T-helper 2 cell treated with Interferon-gamma antibody and Interleukin-4, amounts not matched to agents 5 μg/mL and 100 μg/mL, for 36 hours (primary cell): ENCODE measurements around the gene ZNF823.

Experiments
- DNase-seq: peaks from one replicate; pipeline ENCODE4 v3.0.0; 2021; ENCODE audit warnings: low spot score
- H3K27ac Mint-ChIP-seq: one replicate; pipeline ENCODE4 v1.8.0; 2021; ENCODE audit warnings: mild to moderate bottlenecking, mixed read lengths
- H3K27me3 Mint-ChIP-seq: one replicate; pipeline ENCODE4 v1.8.0; 2021; ENCODE audit warnings: low read depth, mixed read lengths
- H3K36me3 Mint-ChIP-seq: one replicate; pipeline ENCODE4 v1.8.0; 2021; ENCODE audit warnings: low read depth, mixed read lengths
- H3K4me1 Mint-ChIP-seq: one replicate; pipeline ENCODE4 v1.8.0; 2021; ENCODE audit warnings: low read depth, mixed read lengths
- H3K4me3 Mint-ChIP-seq: one replicate; pipeline ENCODE4 v1.8.0; 2022; ENCODE audit warnings: mild to moderate bottlenecking, moderate library complexity, mixed read lengths
- H3K9me3 Mint-ChIP-seq: one replicate; pipeline ENCODE4 v1.8.0; 2021; ENCODE audit warnings: mixed read lengths

ZNF823 gene

DNA sequence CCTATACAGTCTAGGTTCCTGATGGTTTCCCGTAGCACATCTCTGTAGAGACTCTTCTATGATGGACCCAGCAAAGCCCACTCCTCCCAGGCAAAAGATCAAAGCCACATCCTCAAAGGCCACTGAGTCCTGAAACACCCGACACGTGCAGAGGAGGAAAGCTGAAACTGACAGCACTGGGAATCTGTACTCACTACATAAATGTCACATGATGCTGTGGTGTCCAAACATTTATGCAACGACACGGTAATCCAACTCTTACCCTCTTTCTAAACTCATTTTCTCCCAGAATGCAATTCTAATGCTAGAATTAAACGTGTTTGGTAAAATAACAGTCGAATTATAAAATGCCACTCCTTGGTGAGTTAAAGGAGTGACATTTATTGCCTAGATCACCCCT lies 21.1 kb upstream of the ZNF823 start:
- Mint-ChIP-seq H3K4me1 (no peaks in the 10 kb centered on the region), H3K27me3 (peaks cover 2% of the 10 kb centered on the region), H3K9me3 (peaks cover 54% of the 10 kb centered on the region), H3K27ac (no peak overlapping the region), H3K36me3 (no peaks in the 10 kb centered on the region), H3K4me3 (no peak overlapping the region)
- DNase-seq = no peak

DNA sequence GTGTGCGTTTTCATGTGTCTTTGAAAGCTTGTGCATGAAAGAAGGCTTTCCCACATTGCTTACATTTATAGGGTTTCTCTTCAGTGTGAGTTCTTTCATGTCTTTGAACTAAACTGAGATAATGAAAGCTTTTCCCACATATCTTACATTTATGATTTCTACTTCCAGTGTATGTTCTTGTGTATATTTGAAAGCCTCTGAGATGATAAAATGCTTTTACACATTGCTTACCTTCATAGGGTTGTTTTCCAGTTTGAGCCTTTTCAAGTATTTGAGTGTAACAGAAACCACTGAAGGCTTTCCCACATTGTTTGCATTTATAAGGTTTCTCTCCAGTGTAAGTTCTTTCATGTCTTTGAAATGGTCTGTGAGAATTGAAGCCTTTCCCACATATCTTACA lies 18.2 kb upstream of the ZNF823 start:
- Mint-ChIP-seq H3K27ac (no peak overlapping the region), H3K36me3 (no peaks in the 10 kb centered on the region), H3K4me1 (no peaks in the 10 kb centered on the region), H3K9me3 (peaks cover 57% of the 10 kb centered on the region), H3K27me3 (no peaks in the 10 kb centered on the region), H3K4me3 (no peak overlapping the region)
- no peak for DNase-seq

DNA sequence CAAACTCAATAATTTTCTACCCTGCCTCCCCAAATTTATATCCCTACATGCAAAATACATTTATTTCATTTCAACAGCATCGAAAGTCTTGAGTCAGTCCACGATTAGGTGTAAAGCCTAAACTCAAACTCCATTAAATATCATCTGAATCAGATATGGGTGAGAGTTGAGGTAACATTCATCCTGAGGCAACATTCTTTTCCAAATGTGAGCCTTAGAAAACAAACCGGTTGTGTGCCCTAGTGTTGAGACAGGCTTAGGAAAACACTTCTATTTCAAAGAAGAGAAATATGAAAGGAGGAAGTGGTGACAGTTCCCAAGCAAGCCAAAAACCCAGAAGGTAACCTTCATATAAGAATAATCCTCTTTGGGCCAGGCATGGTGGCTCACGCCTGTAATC lies 15.9 kb upstream of the ZNF823 start:
- no peak overlapping the region for H3K4me3 Mint-ChIP-seq
- H3K36me3 Mint-ChIP-seq = no peaks in the 10 kb centered on the region
- H3K4me1 Mint-ChIP-seq = no peaks in the 10 kb centered on the region
- DNase-seq = no peak
- peaks cover 73% of the 10 kb centered on the region for H3K9me3 Mint-ChIP-seq
- no peaks in the 10 kb centered on the region for H3K27me3 Mint-ChIP-seq
- no peak overlapping the region for H3K27ac Mint-ChIP-seq

DNA sequence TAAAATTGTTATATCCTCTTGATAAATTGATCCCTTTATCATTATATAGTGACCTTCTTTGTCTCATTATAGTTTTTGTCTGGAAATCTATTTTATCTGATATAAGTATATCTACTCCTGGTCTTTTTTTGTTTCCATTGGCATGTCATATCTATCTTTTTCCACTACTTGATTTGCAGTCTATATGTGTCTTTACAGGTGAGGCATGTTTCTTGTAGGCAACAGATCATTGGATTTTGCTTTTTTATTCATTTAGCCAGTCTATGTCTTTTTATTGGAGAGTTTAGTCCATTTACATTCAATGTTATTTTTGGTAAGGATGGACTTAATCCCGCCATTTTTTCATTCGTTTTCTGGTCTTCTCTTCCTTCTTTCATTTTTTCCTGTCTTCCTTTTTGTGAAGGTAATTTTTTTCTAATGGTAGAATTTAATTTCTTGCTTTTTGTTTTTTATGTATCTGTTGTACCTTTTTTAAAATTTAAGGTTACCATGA lies 13.5 kb upstream of the ZNF823 start:
- no peaks in the 10 kb centered on the region for H3K4me1 Mint-ChIP-seq

GRCh38 chr19:11749751-11750150 lies 11.0 kb upstream of the ZNF823 start:
- H3K4me3 Mint-ChIP-seq = no peak overlapping the region
- H3K27ac Mint-ChIP-seq = no peak overlapping the region
- H3K9me3 Mint-ChIP-seq = peaks cover 77% of the 10 kb centered on the region
- H3K36me3 Mint-ChIP-seq = peaks cover 2% of the 10 kb centered on the region
- no peaks in the 10 kb centered on the region for H3K27me3 Mint-ChIP-seq
- H3K4me1 Mint-ChIP-seq = no peaks in the 10 kb centered on the region
- DNase-seq = no peak

More for the DNA sequence above, 13.5 kb upstream of the ZNF823 start:
- Mint-ChIP-seq H3K4me3 (no peak overlapping the region), H3K27ac (no peak overlapping the region), H3K9me3 (peaks cover 83% of the 10 kb centered on the region), H3K36me3 (peaks cover 2% of the 10 kb centered on the region), H3K27me3 (no peaks in the 10 kb centered on the region)
- DNase-seq = no peak

GRCh38 chr19:11747277-11747676 lies 8.5 kb upstream of the ZNF823 start:
- no peak for DNase-seq
- Mint-ChIP-seq H3K27me3 (no peaks in the 10 kb centered on the region), H3K9me3 (peaks cover 73% of the 10 kb centered on the region), H3K4me3 (no peak overlapping the region), H3K27ac (no peak overlapping the region), H3K36me3 (peaks cover 2% of the 10 kb centered on the region), H3K4me1 (no peaks in the 10 kb centered on the region)

GRCh38 chr19:11745869-11746268 lies 7.1 kb upstream of the ZNF823 start:
- Mint-ChIP-seq H3K36me3 (peaks cover 2% of the 10 kb centered on the region), H3K9me3 (peaks cover 60% of the 10 kb centered on the region), H3K4me3 (no peak overlapping the region), H3K4me1 (no peaks in the 10 kb centered on the region), H3K27me3 (no peaks in the 10 kb centered on the region), H3K27ac (no peak overlapping the region)
- no peak for DNase-seq

GRCh38 chr19:11737964-11738745 lies 591 bp downstream of the ZNF823 start:
- peaks cover 4% of the 10 kb centered on the region for H3K27me3 Mint-ChIP-seq

GRCh38 chr19:11736696-11737095 lies 2.0 kb downstream of the ZNF823 start:
- peaks cover 4% of the 10 kb centered on the region for H3K27me3 Mint-ChIP-seq
- peaks cover 14% of the 10 kb centered on the region for H3K9me3 Mint-ChIP-seq
- peak; percentile 5 for DNase-seq
- peaks cover 21% of the 10 kb centered on the region for H3K36me3 Mint-ChIP-seq
- peaks cover 11% of the 10 kb centered on the region for H3K4me1 Mint-ChIP-seq
- no peak overlapping the region for H3K27ac Mint-ChIP-seq
- peak overlapping the region; percentile 100 for H3K4me3 Mint-ChIP-seq

More at GRCh38 chr19:11737964-11738745, 591 bp downstream of the ZNF823 start:
- peak; percentile 41 for DNase-seq
- peak overlapping the region; percentile 100 for H3K4me3 Mint-ChIP-seq
- peaks cover 17% of the 10 kb centered on the region for H3K9me3 Mint-ChIP-seq
- peak overlapping the region; percentile 86 for H3K27ac Mint-ChIP-seq
- H3K4me1 Mint-ChIP-seq = peaks cover 11% of the 10 kb centered on the region
- H3K36me3 Mint-ChIP-seq = peaks cover 18% of the 10 kb centered on the region

DNA sequence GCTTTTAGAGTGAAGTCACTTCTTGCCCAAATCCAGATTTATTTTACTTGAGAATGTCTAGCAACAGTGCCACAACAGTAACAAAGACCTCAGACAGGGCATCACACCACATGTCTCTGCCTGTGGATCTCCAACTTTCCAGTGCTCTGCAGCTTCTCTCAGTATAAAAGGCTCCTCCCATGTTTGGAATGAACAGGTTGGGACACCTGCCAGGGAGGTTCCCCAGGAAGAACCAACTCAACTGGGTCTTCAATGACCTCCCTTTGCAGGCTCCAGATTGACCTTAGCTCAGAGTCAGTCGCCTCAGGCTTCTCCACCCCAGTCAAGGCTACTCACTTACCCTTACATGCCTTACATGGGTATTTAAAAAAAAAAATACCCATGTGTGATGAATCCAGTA lies 3.4 kb downstream of the ZNF823 start:
- Mint-ChIP-seq H3K4me3 (no peak overlapping the region), H3K27ac (no peak overlapping the region), H3K9me3 (peaks cover 19% of the 10 kb centered on the region), H3K27me3 (peaks cover 1% of the 10 kb centered on the region), H3K4me1 (peaks cover 11% of the 10 kb centered on the region), H3K36me3 (peaks cover 28% of the 10 kb centered on the region)
- DNase-seq = no peak

DNA sequence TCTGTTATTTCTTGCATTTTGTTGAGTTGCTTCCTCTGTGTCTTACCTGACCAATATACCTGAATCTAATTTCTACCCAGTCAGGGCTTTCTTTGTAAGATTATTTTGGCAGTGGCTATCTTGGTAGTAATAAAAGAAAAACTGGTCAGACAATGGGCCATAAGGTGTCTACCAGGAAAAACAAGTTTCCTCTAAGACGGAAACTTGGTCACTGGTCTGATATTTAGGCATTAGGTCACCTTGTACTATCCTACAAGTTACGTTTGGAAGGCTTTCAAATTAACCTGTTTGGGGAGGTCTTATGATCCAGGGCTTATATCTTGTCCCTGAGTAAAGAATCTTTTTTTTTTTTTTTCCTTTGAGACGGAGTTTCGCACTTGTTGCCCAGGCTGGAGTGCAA lies 9.2 kb downstream of the ZNF823 start:
- peaks cover 54% of the 10 kb centered on the region for H3K9me3 Mint-ChIP-seq
- no peak for DNase-seq
- no peaks in the 10 kb centered on the region for H3K27me3 Mint-ChIP-seq
- no peak overlapping the region for H3K4me3 Mint-ChIP-seq
- H3K4me1 Mint-ChIP-seq = no peaks in the 10 kb centered on the region
- no peak overlapping the region for H3K27ac Mint-ChIP-seq
- peaks cover 55% of the 10 kb centered on the region for H3K36me3 Mint-ChIP-seq

GRCh38 chr19:11722414-11722813 lies 16.3 kb downstream of the ZNF823 start:
- H3K4me3 Mint-ChIP-seq = no peak overlapping the region
- H3K36me3 Mint-ChIP-seq = peaks cover 66% of the 10 kb centered on the region
- H3K27ac Mint-ChIP-seq = no peak overlapping the region
- DNase-seq = no peak
- H3K9me3 Mint-ChIP-seq = peaks cover 70% of the 10 kb centered on the region
- H3K4me1 Mint-ChIP-seq = no peaks in the 10 kb centered on the region
- no peaks in the 10 kb centered on the region for H3K27me3 Mint-ChIP-seq

DNA sequence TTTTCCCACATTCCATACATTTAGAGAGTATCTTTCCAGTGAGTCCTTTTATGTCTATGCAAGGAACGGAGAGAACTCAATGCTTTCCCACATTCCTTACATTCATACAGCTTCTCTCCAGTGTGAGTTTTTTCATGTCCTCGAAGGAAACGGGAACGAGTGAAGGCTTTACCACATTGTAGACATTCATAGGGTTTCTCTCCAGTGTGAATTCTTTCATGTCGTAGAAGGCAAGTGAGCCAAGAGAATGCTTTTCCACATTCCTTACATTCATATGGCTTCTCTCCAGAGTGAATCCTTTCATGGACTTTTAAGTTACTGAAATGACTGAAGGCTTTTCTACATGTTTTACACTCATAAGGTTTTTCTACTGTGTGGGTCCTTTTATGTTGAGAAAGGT lies 17.1 kb downstream of the ZNF823 start:
- no peaks in the 10 kb centered on the region for H3K27me3 Mint-ChIP-seq
- DNase-seq = no peak
- H3K4me1 Mint-ChIP-seq = no peaks in the 10 kb centered on the region
- peaks cover 64% of the 10 kb centered on the region for H3K36me3 Mint-ChIP-seq
- H3K9me3 Mint-ChIP-seq = peaks cover 70% of the 10 kb centered on the region
- H3K4me3 Mint-ChIP-seq = no peak overlapping the region
- no peak overlapping the region for H3K27ac Mint-ChIP-seq

GRCh38 chr19:11710313-11710712 lies 28.4 kb downstream of the ZNF823 start:
- no peak overlapping the region for H3K4me3 Mint-ChIP-seq
- H3K9me3 Mint-ChIP-seq = peaks cover 40% of the 10 kb centered on the region
- H3K4me1 Mint-ChIP-seq = no peaks in the 10 kb centered on the region
- H3K36me3 Mint-ChIP-seq = no peaks in the 10 kb centered on the region
- DNase-seq = no peak
- H3K27ac Mint-ChIP-seq = no peak overlapping the region
- no peaks in the 10 kb centered on the region for H3K27me3 Mint-ChIP-seq

- DNase-seq = no peak
- H3K36me3 Mint-ChIP-seq = no peaks in the 10 kb centered on the region
- peaks cover 28% of the 10 kb centered on the region for H3K9me3 Mint-ChIP-seq
- no peak overlapping the region for H3K27ac Mint-ChIP-seq
- H3K4me3 Mint-ChIP-seq = no peak overlapping the region
- no peaks in the 10 kb centered on the region for H3K4me1 Mint-ChIP-seq
- no peaks in the 10 kb centered on the region for H3K27me3 Mint-ChIP-seq
These were observed 30.3 kb downstream of the ZNF823 start for GRCh38 chr19:11708457-11708856.
